CD4-positive, alpha-beta T cell (primary cell): ENCODE results near the gene VWF. TPM values are rescaled to one million over a fixed set of nuclear protein-coding genes. Genes with fewer than 3 reads are reported as not detected.

ENCODE experiments used
- ATAC-seq: fragments of 200-7000 bp; cut with Tn5 transposase; one replicate; pipeline ENCODE4 v1.10.0; 2022; ENCODE audit warnings: mild to moderate bottlenecking; ENCODE audit not compliant: poor library complexity
- CTCF ChIA-PET: fragments of 350-600 bp; sonication (Branson Sonifier 250); formaldehyde crosslinking; loops from one replicate; lab custom pipeline; 2021; ENCODE audit warnings: antibody characterized with exemption, inconsistent platforms; lab: Charles Lee
- POLR2A ChIA-PET: fragments of 350-600 bp; sonication (Branson Sonifier 250); formaldehyde crosslinking; loops from one replicate; lab custom pipeline; 2021; ENCODE audit warnings: antibody characterized with exemption, inconsistent platforms; lab: Charles Lee
- DNase-seq, 14 experiments: peaks; one replicate each; pipeline ENCODE4 v3.0.0-alpha.2; 2013 to 2020; ENCODE audit warnings: mixed read lengths in 2 of 14
- H3K27ac ChIP-seq, 2 donors: one replicate each; pipeline versions ENCODE4 v1.5.1 to v1.7.0; 2013; ENCODE audit warnings: low read length in 2 of 2, low read depth in 1 of 2, mild to moderate bottlenecking in 1 of 2
- H3K27me3 ChIP-seq, 2 experiments: 1 replicate in 1 of 2; 2 replicates in 1 of 2; pipeline versions ENCODE4 v1.6.1 to v1.7.0; 2013; ENCODE audit warnings: low read length in 2 of 2, control low read depth in 1 of 2, mild to moderate bottlenecking in 1 of 2, moderate library complexity in 1 of 2; ENCODE audit not compliant: insufficient read depth in 2 of 2, control insufficient read depth in 1 of 2
- H3K36me3 ChIP-seq: one replicate; pipeline ENCODE4 v1.6.1; 2013; ENCODE audit warnings: low read length, control low read depth; ENCODE audit not compliant: insufficient read depth
- H3K4me1 ChIP-seq: one replicate; pipeline ENCODE4 v1.6.1; 2013; ENCODE audit warnings: low read length, control low read depth; ENCODE audit not compliant: insufficient read depth
- H3K4me3 ChIP-seq: one replicate; pipeline ENCODE4 v1.5.1; 2013; ENCODE audit warnings: mild to moderate bottlenecking, low read length, moderate library complexity
- H3K9me3 ChIP-seq, 2 experiments: 1 replicate in 1 of 2; 2 replicates in 1 of 2; pipeline versions ENCODE4 v1.6.1 to v1.7.0; 2013; ENCODE audit warnings: low read length in 2 of 2, mild to moderate bottlenecking in 2 of 2, control low read depth in 1 of 2, moderate library complexity in 1 of 2; ENCODE audit not compliant: control insufficient read depth in 1 of 2, insufficient read depth in 1 of 2
- H3K27ac Mint-ChIP-seq: one replicate; pipeline ENCODE4 v1.8.0; 2020; ENCODE audit warnings: mixed read lengths
- H3K27me3 Mint-ChIP-seq: one replicate; pipeline ENCODE4 v1.8.0; 2021; ENCODE audit warnings: mixed read lengths
- H3K36me3 Mint-ChIP-seq: one replicate; pipeline ENCODE4 v1.8.0; 2021; ENCODE audit warnings: low read depth, mixed read lengths
- H3K4me1 Mint-ChIP-seq: one replicate; pipeline ENCODE4 v1.8.0; 2021; ENCODE audit warnings: low read depth, mixed read lengths
- H3K4me3 Mint-ChIP-seq: one replicate; pipeline ENCODE4 v1.8.0; 2020; ENCODE audit warnings: mild to moderate bottlenecking, mixed read lengths
- H3K9me3 Mint-ChIP-seq: one replicate; pipeline ENCODE4 v1.8.0; 2020; ENCODE audit warnings: mixed read lengths
- intact Hi-C, 2 experiments: fragments of 100-400 bp; cut with DNase I in 1 of 2; cut with micrococcal nuclease in 1 of 2; formaldehyde crosslinking; loops; one replicate each; pipeline versions ENCODE4 v1.15.1 to v1.9.0; 2023 to 2025; cut with DNase I, micrococcal nuclease
- total RNA-seq, 174 experiments: library from RNA in 2 of 174; stranded (reverse) in 2 of 174; gene quantifications; one replicate each; pipeline ENCODE4 v1.2.3 and lab custom pipeline; 2021 to 2026
- TF ChIP-seq, protein P1 (sequence below): fragments of 200-600 bp; IDR thresholded peaks from one replicate; pipeline ENCODE4 v1.8.0; 2022; ENCODE audit warnings: antibody characterized with exemption, mild to moderate bottlenecking

The VWF gene
- total RNA-seq, 2 experiments from 2014 or later, result 0.20 TPM; not detected in 1

DNA sequence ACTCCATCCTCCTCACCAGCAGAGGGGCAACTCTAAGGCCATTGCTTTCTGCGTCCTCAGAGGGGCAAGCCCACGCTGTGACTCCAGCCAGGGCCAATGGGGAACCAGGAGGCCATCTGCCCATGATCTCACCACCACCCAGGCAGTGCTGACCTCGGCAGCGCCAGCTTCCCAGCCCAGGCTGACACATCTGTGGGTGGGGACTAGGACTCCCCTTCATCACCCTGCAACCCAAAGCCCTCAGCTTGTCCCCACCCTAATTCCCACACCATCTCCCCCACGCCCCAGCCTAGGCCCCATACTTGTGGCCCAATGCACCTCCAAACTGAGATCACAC is 58.6 kb downstream of the VWF start:
- POLR2A ChIA-PET, result interaction anchor here (0.9 kb wide), 1 partner anchor 8 kb away, joined by 3 read pairs; no protein-coding TSS in a partner anchor
- no peak overlapping the region for H3K27ac ChIP-seq
- TF ChIP-seq, protein P1, sequence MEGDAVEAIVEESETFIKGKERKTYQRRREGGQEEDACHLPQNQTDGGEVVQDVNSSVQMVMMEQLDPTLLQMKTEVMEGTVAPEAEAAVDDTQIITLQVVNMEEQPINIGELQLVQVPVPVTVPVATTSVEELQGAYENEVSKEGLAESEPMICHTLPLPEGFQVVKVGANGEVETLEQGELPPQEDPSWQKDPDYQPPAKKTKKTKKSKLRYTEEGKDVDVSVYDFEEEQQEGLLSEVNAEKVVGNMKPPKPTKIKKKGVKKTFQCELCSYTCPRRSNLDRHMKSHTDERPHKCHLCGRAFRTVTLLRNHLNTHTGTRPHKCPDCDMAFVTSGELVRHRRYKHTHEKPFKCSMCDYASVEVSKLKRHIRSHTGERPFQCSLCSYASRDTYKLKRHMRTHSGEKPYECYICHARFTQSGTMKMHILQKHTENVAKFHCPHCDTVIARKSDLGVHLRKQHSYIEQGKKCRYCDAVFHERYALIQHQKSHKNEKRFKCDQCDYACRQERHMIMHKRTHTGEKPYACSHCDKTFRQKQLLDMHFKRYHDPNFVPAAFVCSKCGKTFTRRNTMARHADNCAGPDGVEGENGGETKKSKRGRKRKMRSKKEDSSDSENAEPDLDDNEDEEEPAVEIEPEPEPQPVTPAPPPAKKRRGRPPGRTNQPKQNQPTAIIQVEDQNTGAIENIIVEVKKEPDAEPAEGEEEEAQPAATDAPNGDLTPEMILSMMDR, result no peak
- intact Hi-C loops, result no loop called here
- Mint-ChIP-seq H3K4me3 (no peak overlapping the region), H3K36me3 (no peaks in the 10 kb centered on the region), H3K27ac (no peak overlapping the region), H3K4me1 (peaks cover 18% of the 10 kb centered on the region), H3K9me3 (no peaks in the 10 kb centered on the region), H3K27me3 (peaks cover 5% of the 10 kb centered on the region)
- no peak overlapping the region for H3K4me3 ChIP-seq
- CTCF ChIA-PET, result no interaction called here
- no peak for ATAC-seq
- peaks cover 7% of the 10 kb centered on the region for H3K4me1 ChIP-seq
- no peaks in the 10 kb centered on the region for H3K9me3 ChIP-seq
- H3K36me3 ChIP-seq, result no peaks in the 10 kb centered on the region
- H3K27me3 ChIP-seq, result no peaks in the 10 kb centered on the region
- no peak for DNase-seq

DNA sequence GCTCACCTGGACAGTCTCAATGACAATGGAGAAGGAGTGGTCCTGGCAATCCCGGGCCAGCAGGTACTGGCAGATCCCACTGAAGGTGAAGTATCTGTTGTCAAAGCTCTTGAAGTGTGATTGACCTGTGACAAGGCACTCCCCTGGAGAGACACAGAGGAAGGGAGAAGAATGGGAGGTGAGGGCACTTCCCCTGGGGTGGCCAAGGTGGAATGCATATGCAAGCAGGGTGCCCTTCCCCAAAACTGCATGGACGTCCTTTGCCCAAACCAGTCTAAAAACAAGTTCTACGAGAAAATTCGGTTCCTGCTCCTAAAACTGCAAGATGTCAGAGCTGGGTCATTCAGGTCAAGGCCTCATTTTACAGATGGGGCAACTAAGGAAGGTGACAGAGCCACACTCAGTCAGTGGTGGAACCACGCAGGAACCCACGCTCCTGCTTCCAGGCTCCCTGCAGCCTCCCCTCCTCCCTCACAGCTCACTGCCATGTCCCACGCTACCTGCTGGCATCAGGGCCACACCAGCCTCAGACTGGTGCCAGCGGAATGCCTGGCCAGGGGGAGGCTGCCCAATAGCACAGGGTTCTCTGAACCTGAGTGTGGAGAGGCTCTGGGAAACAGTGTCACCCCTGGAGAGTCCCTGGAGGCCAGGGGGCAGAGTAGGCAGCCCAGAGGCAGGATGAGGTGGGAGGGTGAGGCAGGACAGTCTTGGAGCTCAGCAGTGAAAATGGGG is 59.2 kb downstream of the VWF start:
- no peak overlapping the region for H3K4me3 Mint-ChIP-seq
- DNase-seq (no peak), ATAC-seq (no peak)
- ChIA-PET POLR2A (interaction anchor here (0.9 kb wide), 1 partner anchor 9 kb away, joined by 3 read pairs; no protein-coding TSS in a partner anchor), CTCF (no interaction called here)
- H3K36me3 Mint-ChIP-seq, result no peaks in the 10 kb centered on the region
- Histone ChIP-seq H3K4me3 (no peak overlapping the region), H3K4me1 (peaks cover 7% of the 10 kb centered on the region), H3K36me3 (no peaks in the 10 kb centered on the region), H3K9me3 (no peaks in the 10 kb centered on the region), H3K27me3 (no peaks in the 10 kb centered on the region), H3K27ac (no peak overlapping the region)
- peaks cover 5% of the 10 kb centered on the region for H3K27me3 Mint-ChIP-seq
- H3K9me3 Mint-ChIP-seq, result no peaks in the 10 kb centered on the region
- peaks cover 15% of the 10 kb centered on the region for H3K4me1 Mint-ChIP-seq
- H3K27ac Mint-ChIP-seq, result no peak overlapping the region
- TF ChIP-seq, protein P1, result no peak
- intact Hi-C loops, result no loop called here

DNA sequence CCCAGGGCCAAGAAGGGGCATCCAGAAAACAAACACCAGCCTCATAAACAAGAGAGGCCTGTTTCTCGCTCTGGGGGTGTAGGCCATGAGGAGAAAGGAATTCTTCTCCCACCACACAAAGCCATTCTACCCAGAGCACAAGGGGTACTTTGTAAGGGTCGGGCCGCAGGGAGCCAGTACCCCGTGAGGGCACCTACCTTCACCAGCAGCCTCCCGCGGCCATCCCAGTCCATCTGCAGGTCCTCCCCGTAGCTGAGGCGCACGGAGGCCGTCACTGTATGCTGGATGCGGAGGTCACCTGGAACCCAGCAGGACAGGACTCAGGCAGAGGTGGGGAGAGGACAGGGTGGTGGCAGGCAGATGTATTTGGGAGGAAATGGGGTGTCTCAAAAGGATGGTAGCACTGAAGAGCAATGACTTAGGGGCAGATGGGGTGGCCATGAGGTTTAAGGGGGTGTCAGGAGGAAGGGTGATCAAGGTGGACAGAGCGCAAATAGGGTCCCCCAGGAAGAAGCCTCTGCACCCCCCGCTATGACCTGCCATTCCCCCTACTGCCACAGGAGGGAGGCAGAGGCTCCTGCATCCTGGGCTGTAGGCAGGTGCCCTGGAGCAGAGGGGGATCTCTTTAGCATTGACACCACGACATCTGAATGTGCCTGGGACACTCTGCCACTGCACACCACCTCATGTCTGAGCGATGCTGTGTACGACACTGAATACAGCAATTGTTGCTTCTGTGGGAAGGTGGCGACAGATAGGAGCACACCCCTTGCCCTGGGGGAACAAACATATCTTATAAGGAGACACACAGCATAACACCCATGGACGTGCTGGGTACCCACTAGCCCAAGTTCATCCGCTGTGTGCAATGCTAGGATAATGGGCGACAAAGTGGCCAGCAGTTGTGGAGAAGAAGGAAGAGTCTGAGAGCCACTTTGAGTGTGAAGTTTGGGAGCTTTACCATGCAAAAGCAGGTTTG is 61.4 kb downstream of the VWF start:
- ChIA-PET POLR2A (no interaction called here), CTCF (interaction anchor here (1.0 to 1.1 kb wide), 2 partner anchors 11 to 133 kb away, joined by 3 to 4 read pairs; no protein-coding TSS in a partner anchor)
- Mint-ChIP-seq H3K27ac (no peak overlapping the region), H3K27me3 (peaks cover 19% of the 10 kb centered on the region), H3K9me3 (no peaks in the 10 kb centered on the region), H3K4me3 (no peak overlapping the region), H3K36me3 (no peaks in the 10 kb centered on the region), H3K4me1 (no peaks in the 10 kb centered on the region)
- intact Hi-C loops, result loop anchor here (1.0 kb wide), 4 partner anchors 132 to 222 kb away; no protein-coding TSS in a partner anchor
- ATAC-seq (peak; percentile 97), DNase-seq (peak; percentile 32 to 76 (median 50))
- Histone ChIP-seq H3K4me1 (no peaks in the 10 kb centered on the region), H3K9me3 (no peaks in the 10 kb centered on the region), H3K27ac (no peak overlapping the region), H3K4me3 (no peak overlapping the region), H3K36me3 (no peaks in the 10 kb centered on the region), H3K27me3 (peaks cover 0 to 5% of the 10 kb centered on the region in 2 experiments)
- TF ChIP-seq, protein P1, result peak; percentile 88
